ENCODE measurements around the gene FAM181A.

DNA sequence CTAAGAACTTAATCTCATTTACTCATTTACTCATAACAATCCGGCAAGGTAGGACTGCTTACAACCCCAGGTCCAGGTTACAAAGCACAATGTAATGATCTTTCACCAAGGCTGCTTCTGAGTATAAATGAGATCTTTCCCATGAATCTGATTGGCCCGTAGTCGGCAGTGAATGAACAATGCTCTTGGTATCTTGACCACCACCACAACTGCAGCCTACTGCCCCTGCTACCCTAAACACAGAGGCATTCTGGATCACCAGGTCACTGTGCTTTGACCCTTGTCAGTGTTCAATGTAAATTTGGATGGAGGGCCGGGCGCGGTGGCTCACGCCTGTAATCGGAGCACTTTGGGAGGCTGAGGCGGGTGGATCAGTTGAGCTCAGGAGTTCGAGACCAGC, 15.9 kb downstream of the FAM181A start:
- TF ChIP-seq TAF1 (IDR thresholded peaks at IDR 0.05; ENCODE audit: low read depth): no peak
- TF ChIP-seq EZH2 (IDR thresholded peaks at IDR 0.05; ENCODE audit: borderline replicate concordance, insufficient read depth, low read length, poor library complexity, severe bottlenecking): no peak
- TF ChIP-seq, protein P1, sequence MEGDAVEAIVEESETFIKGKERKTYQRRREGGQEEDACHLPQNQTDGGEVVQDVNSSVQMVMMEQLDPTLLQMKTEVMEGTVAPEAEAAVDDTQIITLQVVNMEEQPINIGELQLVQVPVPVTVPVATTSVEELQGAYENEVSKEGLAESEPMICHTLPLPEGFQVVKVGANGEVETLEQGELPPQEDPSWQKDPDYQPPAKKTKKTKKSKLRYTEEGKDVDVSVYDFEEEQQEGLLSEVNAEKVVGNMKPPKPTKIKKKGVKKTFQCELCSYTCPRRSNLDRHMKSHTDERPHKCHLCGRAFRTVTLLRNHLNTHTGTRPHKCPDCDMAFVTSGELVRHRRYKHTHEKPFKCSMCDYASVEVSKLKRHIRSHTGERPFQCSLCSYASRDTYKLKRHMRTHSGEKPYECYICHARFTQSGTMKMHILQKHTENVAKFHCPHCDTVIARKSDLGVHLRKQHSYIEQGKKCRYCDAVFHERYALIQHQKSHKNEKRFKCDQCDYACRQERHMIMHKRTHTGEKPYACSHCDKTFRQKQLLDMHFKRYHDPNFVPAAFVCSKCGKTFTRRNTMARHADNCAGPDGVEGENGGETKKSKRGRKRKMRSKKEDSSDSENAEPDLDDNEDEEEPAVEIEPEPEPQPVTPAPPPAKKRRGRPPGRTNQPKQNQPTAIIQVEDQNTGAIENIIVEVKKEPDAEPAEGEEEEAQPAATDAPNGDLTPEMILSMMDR (IDR thresholded peaks at IDR 0.05; ENCODE audit: poor library complexity, severe bottlenecking): no peak
- TF ChIP-seq EP300 (conservative IDR thresholded peaks at IDR 0.05; ENCODE audit: poor library complexity, severe bottlenecking): no peak
- TF ChIP-seq, protein P2, sequence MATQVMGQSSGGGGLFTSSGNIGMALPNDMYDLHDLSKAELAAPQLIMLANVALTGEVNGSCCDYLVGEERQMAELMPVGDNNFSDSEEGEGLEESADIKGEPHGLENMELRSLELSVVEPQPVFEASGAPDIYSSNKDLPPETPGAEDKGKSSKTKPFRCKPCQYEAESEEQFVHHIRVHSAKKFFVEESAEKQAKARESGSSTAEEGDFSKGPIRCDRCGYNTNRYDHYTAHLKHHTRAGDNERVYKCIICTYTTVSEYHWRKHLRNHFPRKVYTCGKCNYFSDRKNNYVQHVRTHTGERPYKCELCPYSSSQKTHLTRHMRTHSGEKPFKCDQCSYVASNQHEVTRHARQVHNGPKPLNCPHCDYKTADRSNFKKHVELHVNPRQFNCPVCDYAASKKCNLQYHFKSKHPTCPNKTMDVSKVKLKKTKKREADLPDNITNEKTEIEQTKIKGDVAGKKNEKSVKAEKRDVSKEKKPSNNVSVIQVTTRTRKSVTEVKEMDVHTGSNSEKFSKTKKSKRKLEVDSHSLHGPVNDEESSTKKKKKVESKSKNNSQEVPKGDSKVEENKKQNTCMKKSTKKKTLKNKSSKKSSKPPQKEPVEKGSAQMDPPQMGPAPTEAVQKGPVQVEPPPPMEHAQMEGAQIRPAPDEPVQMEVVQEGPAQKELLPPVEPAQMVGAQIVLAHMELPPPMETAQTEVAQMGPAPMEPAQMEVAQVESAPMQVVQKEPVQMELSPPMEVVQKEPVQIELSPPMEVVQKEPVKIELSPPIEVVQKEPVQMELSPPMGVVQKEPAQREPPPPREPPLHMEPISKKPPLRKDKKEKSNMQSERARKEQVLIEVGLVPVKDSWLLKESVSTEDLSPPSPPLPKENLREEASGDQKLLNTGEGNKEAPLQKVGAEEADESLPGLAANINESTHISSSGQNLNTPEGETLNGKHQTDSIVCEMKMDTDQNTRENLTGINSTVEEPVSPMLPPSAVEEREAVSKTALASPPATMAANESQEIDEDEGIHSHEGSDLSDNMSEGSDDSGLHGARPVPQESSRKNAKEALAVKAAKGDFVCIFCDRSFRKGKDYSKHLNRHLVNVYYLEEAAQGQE (IDR thresholded peaks at IDR 0.05; ENCODE audit: borderline replicate concordance): no peak
- no peak for TF ChIP-seq SMC3 (conservative IDR thresholded peaks at IDR 0.05; ENCODE audit: poor library complexity)
- TF ChIP-seq POLR2AphosphoS5 (IDR thresholded peaks at IDR 0.05): no peak
- no peak for TF ChIP-seq RAD21 (conservative IDR thresholded peaks at IDR 0.05)
- TF ChIP-seq MXI1 (conservative IDR thresholded peaks at IDR 0.05; ENCODE audit: poor library complexity, severe bottlenecking): no peak
